Activated T-cell treated with anti-CD3 and anti-CD28 coated beads for 4 hours (primary cell): Measurements from ENCODE around the gene USP31.

Experiments
- DNase-seq: peaks from one replicate; pipeline ENCODE4 v3.0.0-alpha.2; 2020

USP31 gene

GRCh38 chr16:23085949-23086348, 63.3 kb downstream of the USP31 start:
- DNase-seq = no peak

DNA sequence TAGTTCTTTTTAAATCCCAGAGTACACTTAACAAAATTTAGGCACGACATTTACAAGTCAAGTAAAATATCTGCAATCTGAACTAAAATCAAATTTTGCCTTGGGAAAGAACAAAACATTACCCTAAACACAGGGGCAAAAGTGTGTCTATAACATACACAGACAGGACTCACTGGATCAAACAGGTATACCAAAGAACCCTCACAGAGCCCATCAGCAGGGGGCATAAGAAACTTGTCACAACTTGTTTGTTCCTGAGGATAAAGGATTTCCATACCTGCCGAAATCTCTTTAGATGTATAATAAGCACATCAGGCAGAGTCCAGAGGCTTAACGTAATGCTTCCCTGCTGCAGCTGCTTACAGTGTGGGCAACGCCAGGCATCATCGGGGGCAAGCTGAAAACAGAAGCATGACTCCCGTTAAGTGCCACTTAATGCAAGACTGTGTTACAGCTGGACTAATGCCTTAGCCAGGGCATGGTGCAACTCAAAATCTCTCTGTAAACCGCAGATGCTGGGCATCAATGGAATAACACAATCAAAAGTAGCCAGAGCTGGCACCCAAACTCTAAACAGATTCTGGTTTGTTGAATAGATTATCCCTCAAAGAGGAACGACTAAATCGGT, 67.0 kb downstream of the USP31 start:
- DNase-seq = no peak

GRCh38 chr16:23081675-23082119, 67.6 kb downstream of the USP31 start:
- no peak for DNase-seq

- DNase-seq = no peak
These were observed 68.5 kb downstream of the USP31 start for GRCh38 chr16:23080747-23081146.

GRCh38 chr16:23080329-23080728, 68.9 kb downstream of the USP31 start:
- no peak for DNase-seq

GRCh38 chr16:23079675-23080301, 69.5 kb downstream of the USP31 start:
- no peak for DNase-seq

GRCh38 chr16:23074423-23074822, 74.8 kb downstream of the USP31 start:
- no peak for DNase-seq

GRCh38 chr16:23072769-23073549, 76.3 kb downstream of the USP31 start:
- no peak for DNase-seq

DNA sequence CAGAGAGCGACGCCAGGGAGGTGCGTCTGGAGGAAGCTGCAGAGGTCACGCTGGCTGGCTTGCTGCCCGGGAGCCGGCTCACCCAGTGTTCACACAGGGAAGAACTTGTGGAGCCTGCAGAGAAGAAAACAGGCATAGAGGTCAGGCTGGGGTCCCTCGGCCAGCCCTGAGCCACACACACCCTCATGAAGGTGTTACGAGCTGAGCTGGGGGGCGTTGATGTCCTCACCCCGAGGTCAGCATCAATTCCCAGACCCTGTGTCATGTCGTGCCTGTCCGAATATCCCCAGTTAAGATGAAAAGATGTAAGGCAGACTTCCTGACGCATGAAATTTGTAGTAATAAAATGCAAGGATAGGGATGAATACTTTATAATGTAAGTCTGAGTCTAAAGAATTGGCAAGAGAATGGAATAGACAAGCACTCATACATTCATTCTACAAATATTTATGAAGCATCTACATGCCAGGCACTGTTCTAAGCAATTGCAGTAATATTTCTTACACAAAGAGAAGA, 77.1 kb downstream of the USP31 start:
- DNase-seq = no peak

- no peak for DNase-seq
These were observed 77.8 kb downstream of the USP31 start for GRCh38 chr16:23071196-23072083.

DNA sequence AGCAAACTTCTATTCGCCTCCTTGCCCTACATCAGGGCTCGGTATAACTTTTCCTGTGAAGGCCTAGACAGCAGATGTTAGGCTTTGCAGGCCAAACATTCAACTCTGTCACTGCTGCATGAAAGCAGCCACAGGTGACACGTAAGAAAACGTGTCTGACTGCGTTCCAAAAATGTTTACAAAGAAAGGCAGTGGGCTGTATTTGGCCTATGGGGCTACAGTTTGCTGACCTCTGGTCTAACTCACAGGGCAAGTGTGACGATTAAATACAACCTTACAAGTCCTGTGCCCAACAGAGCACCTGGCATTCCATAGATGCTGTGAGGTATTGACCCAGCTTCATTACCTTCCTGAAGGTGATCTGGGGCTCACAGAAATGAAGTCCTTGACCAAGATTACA, 79.4 kb downstream of the USP31 start:
- DNase-seq = no peak

DNA sequence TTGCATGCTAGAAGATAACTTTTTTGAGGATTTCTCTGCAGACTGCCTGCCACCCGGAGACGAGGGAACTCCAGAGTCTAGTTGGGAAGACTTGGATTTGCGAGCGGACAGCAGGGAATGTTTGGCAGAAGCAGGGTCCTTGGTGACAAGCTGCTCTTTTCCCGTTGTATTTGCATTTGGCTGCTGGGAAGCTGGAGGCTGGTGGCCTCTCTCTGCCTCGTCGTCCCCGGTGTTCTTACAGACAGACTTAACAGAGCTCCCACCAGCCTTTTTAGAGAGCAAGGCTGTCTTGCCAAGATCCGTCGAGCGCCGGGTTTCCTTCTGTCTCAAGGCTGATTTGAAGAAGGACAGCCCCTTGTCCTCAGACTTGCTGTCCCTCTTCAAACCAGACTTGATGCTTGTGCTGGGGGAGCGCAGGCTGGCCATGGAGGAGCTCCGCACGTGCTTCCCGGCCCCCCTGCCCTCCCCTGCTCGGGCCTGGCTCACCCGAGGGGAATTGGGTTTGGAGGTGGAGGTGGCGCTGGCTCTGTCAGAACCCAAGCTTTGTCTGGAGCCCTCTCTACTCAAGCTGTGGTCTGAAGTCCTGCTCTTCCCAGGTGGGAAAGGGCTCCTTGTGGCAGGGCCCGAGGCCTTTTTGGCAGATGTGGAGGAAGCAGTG, 81.0 kb downstream of the USP31 start:
- DNase-seq = no peak

GRCh38 chr16:23066676-23067075, 82.6 kb downstream of the USP31 start:
- no peak for DNase-seq

DNA sequence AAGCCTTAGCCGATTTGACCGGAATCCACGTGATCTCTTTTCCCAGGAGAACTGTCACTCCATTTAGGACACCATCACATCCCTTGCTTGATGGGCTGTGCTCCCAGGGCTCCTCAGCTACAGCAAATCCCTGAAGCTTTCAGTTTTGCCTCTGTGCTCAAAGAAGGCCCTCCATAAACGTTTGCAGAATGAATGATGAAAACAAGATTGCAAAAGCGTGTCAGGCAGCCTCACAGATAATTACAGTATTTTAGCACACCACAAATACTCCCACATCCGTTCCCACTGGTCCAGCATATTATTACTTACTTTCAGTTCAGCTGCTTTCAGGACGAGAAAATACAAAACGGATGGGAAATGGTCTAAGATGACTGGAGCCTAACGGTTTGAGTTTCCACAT, 84.6 kb downstream of the USP31 start:
- DNase-seq = no peak

DNA sequence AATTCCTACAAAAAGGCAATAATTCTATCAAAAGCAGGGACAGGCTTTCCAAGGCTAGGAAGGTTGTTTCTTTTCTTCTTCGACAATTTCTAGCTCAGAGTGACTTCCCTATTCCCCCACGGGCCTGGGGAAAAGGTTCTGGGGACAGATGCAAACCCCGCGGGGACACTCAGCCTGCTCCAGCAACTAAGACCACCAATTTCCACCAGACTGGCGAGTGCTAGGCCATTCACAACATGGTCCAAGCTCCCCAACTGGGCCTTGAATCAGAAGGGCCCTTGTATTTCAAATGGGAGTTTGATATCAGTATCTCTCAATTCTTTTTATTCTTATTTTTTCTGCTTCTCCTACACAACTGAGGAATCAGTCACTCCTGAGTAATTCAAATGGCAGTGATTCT, 86.7 kb downstream of the USP31 start:
- DNase-seq = no peak

- DNase-seq = no peak
These were observed 87.6 kb downstream of the USP31 start for GRCh38 chr16:23061669-23062068.

- DNase-seq = peak; percentile 44
These were observed 88.6 kb downstream of the USP31 start for GRCh38 chr16:23060458-23061320.

DNA sequence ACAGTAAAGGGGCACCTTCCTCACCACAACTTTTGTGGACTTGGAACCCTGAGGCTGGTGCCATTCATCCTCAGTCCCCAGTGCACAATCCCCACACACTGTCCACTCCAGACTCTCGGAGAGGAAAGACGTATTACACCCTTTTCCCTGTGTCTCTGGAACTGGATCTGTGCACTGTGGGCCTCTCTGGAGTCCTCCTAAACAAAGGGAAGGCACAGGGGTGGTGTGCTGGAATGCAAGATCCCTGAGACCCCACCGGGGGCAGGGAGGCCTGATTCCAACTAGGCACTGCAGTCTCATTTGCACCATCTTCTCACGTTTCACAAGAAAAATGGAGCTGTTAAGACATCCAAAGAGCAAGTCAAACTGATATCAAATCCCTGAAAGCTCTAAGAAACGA, 89.8 kb downstream of the USP31 start:
- DNase-seq = no peak

DNA sequence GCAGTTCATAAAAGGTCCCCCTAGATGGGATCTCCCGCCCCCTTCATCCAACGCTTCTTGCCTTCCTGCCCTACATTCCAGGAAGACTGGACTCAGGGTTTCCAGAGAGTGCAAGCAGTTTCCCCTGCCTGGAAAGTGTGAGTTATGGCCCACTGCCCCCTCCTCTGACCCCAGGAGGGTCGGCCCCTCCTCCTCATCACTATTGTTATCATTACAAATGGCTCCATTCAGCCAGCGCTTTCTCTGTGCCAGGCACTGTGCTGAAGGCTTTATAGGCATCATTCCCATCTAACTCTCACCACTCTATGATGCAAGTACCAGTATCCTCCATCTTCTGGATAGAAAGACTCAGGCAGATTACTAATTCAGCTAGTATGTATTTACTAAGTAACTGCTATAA, 90.7 kb downstream of the USP31 start:
- DNase-seq = no peak

- no peak for DNase-seq
These were observed 92.1 kb downstream of the USP31 start for GRCh38 chr16:23057013-23057596.

- DNase-seq = no peak
These were observed 93.8 kb downstream of the USP31 start for GRCh38 chr16:23055481-23055880.
